Activated CD4-positive, alpha-beta T cell treated with anti-CD3 and anti-CD28 coated beads, Interleukin-2, Interleukin-6, amounts not matched to agents 100 ng/mL and 50 ng/mL, durations not matched to agents 16 hours and 8 hours (primary cell): ENCODE data around the gene P2RX1.
"Not testable (repeated sequence)": the region's sequence is repeated elsewhere in the genome, so short reads cannot be mapped to it uniquely, and the experiment has no call there.

ENCODE experiments used
- DNase-seq: peaks from one replicate; pipeline ENCODE4 v3.0.0-alpha.2; 2020

The P2RX1 gene

DNA sequence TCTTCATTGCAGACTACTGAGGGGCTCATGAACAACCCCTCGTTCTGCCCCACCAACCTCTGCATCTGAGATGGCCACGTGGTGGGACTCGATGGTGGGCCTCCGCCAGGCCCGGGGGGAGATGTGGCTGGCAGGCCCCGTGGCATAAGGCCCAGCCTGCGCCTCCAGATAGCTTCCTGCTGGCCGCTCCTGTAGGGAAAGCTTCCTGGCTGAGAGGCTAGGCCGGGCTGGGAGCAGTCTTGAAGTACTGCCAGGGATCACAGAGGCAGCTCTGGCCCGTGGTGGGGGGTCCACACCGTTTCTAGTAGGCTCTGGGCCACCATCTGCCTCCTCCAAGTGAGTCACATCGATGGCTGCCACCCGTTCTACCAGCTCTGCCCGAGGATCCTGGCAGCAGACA, 31.0 kb downstream of the P2RX1 start:
- DNase-seq: no peak

DNA sequence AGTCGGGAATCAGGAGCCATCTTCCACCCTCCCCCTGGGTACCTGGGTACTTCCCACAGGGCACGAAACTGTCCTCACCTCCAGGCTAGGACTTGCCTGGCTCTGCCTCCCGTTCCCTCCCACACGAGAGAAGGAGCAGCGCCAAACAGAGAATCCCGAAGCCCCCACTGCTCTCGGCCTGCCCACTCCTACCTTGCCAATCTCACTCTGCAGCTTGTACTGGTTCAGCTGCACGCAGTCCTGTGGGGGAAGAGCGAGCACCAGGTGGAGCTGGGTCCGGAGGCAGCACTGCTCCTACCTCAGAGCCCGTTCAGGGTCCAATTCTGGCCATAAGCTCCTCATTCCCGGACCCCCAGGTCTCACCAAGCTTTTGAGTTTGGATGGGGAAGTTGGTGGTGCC, 32.1 kb downstream of the P2RX1 start:
- DNase-seq: no peak

DNA sequence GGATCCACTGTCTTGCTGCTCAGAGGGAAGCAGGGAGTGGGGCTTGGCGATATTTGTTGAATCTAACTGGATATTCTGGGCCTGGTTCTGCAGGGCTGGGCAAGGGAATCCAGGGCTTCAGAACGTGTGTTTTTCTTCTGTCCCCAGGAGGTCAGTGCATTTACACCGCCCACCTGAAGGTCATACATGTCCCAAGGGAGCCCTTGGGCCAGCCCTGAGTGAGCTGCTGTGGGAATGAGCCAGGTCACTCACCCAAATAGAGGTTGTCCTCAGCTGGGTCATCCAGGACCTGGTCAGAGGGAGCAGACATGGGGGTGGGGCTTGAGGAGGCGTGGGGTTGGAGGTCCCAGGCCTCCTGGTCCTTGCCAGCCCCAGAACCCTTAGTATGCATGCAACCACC, 34.0 kb downstream of the P2RX1 start:
- no peak for DNase-seq

DNA sequence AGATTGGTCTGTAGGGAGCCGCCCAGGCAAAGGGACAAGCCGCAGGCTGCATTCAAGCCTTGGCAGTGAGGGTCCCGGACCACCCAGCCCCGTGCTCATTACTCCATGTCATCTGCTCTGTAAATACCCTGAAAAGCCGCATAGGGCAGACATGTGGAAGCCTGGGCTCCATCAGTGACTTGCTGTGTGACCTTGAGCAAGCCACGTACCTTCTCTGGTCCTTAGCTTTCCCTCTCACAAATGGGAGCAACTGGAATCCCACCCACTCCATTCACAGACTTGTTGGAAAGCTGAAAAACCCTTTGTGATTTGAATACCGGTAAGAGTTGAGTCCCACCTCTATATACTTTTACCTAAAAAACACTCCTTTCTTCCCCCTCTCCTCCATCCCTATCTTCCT, 35.3 kb downstream of the P2RX1 start:
- DNase-seq: no peak

DNA sequence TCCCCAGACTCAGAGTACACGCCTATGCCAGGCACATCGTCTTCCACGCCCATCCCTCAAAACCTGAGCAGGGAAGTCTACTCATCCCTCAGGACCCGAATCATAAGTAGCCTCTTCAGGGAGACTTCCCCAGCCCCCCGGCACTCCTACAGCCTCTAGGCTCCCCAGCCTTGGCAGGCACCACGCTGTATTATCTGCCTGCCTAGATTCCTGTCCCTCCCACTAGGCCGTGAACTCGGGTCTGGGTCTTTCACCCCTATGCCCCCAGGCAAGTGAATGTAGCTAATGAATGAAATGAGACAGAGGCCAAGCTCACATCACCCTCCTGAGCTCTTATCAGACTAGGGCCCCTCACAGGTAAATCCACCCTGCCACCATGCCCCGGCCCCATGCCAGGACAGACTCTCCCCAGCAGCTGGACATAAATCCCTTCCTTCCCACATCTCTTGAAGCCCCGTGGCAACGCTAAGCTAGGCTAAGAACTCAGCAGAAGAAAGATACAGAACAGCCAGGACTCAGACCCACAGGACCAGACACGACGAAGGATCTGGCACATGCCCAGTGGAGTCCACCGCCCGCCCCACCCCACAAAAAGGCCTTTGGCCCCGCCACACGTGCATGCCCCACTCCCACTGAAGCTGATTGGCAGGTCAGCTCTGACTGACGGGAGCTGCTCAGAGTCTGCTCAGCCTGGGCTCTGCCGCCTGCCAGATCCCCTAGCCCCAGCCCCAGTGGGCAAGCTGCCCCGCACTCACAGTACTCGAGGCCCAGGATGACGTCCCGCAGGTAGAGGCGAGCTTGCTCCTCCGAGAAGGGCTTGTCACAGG, 36.5 kb downstream of the P2RX1 start:
- no peak for DNase-seq

DNA sequence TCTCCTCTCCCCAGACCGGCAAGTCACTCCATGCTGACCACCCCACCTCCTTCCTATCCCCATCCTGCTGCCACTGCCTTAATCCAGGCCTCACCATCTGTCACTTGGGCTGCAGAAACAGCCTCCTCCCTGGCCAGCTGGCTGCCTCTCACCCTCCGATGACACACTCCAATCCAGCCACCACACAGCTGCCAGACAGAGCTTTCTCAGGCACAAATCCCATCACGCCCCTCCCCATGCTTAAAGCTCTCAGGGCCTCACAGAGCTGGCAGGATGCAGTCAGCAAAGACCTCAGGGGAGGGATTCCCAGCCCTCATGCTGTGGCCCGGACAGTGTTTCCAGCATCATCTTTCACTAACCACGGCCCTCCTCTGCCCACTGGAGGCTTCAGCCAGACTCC, 37.1 kb downstream of the P2RX1 start:
- DNase-seq: no peak

DNA sequence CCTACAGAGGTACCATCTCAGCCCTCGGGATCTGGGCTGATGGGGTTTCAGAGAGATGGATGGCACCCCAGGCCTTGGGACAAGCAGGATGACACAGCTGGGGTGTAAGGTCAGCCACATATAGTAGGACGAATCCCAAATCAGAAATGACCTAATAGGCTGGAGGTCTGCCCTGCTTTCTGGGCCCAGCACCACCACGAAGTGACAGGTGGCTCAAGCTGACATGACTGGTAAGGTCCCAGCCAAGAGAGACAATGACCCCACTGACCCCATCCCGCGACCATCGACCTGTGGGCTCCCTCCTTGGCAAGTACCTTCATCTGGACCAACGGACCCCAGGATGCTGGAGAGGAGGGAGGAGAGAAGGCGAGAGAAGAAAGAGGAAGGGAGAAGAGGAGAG, 39.0 kb downstream of the P2RX1 start:
- no peak for DNase-seq

DNA sequence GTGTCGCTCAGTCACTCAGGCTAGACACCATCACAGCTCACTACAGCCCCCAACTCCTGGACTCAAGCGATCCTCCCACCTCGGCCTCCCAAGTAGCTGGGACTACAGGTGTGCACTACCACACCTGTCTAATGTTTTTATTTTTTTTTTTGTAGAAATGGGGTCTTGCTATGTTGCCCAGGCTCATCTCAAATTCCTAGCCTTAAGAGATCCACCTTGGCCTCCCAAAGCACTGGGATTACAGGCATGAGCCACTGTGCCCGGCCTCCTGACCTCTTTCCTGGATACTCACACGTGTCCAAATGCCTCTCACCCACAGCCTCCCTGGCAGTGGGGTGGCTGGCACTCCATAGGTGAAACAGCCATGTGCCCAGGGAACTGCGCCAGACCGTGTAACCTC, 40.9 kb downstream of the P2RX1 start:
- DNase-seq: no peak

DNA sequence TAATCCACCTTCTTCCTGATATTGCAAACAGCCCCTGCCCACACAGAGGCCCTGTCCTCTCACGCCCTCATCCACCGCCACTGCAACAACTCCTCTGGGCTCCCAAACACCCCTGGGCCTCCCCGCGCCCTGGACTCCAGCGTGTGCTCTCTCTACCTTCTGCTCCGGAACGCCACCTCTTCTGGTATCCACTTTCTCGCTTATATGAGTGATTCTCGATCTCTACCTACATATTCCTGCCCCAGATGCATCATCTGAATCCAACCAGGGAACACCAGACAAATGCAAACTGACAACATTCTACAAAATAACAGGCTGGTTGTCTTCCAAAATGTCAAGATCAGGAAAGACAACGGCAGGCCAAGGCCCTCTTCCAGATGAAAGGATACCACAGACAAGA, 42.4 kb downstream of the P2RX1 start:
- DNase-seq: no peak

DNA sequence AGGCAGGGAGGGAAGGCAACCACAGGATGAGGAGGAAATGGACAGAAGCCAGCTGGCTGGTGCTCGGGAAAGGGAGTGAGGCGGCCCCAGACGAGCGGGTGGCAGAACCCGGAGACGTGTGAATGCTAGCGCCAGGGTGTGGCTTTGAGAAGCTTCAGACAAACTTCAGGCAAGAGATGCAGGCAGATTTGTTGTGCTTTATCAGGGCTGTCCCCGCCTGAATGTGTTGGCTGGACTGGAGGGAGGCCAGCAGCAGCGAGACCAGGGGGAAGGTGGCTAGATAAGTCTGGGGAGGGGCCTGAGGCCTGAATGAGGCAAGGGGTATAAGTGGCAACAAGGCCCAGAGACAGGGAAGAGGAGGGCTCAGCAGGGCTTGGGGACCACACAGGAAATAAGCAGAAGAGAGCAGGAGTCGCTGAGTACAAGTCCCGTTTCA, 45.4 kb downstream of the P2RX1 start:
- DNase-seq: no peak

DNA sequence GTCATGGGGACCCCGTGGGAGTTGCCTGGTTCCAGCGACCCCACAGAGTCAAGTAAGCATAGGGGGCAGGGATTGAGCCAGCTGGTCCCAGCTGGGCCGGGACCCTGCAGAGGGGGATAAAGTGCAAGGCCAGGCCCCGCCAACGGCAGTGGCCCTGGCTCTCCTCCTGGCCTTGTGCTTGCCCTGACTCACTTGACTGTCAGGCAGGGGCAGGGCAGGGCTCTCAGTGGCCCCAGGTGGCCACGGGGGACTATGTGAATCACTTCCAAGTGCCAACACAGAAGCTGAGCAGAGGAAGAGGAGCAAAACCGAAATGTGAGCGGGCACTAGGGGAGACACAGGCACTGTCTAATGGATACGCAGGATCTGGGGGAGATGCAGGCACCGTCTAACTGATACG, 48.7 kb downstream of the P2RX1 start:
- no peak for DNase-seq

DNA sequence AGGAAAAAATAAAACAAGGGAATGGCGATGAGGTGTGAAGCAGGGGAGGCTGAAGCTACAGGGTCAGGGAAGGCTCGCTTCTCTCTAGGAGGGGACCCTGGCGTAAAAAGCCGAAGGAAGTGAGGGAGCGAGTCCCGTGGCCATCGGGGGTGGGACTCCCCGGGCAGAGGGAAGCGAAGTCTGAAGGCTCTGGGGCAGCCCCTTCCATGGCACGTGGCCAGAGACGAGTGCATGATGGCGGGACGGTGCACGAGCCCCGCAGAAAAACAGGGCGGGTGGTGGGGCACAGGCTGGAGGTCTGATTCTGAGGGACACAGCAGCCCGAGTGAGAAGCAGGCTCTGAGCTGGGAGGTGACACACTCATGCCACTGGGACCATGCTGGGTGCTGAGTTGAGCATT, 49.2 kb downstream of the P2RX1 start:
- DNase-seq: no peak

DNA sequence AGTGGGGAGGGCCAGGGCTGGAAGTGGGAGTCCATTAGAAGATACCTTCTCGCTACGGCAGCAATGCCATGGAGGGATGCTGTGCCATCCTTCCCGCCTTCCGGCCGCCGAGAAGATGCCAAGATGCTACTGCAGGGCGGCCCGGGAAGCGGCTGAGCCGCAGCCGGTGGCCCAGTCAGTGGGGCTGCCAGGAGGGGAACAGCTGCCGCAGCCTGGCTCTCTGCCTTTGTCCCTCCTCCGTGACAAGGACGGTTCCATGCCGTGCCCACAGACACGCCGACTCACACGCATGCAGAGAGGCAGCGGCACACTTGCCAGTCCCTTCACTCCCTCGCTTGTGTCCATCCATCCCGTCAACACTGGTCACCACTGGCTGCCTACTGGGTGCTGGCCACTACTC, 50.0 kb downstream of the P2RX1 start:
- no peak for DNase-seq

DNA sequence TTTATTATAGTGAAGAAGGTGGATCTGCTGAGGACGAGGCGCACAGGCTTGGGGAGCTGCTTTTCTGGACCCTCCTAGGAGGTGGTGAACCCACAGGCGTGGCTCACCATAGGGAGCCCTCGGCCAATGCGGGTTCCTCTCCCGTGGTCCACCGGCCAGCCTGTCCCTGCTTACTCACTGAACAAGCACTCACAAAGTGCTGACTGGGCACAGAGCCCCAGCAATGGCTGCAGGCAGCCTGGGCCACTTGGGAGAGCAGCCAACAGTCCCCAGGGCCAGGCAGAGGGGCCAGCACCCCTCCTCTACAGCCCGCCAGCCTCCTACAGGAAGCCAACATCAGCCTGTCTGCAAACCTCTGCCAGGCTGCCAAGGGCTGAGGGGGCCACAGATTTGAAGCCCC, 51.1 kb downstream of the P2RX1 start:
- DNase-seq: no peak

DNA sequence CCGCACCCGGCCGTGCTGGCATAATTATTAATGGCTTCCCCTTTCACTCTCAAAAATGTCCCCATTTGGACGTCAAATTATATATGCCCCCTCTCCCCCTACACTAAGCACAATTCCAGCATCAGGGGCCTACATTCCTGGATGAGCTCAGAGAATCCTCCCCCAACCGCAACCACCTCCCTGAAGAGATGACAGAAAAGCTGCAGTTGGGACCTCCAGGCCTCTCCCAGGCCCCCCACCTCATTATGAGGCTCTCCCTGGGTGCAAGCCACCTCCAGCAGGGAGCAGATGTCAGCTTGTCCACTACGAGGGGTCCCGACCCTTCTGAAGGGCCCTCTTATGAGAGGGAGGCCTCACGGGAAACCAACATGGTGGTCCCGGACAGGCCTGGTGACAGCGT, 51.7 kb downstream of the P2RX1 start:
- DNase-seq: no peak

DNA sequence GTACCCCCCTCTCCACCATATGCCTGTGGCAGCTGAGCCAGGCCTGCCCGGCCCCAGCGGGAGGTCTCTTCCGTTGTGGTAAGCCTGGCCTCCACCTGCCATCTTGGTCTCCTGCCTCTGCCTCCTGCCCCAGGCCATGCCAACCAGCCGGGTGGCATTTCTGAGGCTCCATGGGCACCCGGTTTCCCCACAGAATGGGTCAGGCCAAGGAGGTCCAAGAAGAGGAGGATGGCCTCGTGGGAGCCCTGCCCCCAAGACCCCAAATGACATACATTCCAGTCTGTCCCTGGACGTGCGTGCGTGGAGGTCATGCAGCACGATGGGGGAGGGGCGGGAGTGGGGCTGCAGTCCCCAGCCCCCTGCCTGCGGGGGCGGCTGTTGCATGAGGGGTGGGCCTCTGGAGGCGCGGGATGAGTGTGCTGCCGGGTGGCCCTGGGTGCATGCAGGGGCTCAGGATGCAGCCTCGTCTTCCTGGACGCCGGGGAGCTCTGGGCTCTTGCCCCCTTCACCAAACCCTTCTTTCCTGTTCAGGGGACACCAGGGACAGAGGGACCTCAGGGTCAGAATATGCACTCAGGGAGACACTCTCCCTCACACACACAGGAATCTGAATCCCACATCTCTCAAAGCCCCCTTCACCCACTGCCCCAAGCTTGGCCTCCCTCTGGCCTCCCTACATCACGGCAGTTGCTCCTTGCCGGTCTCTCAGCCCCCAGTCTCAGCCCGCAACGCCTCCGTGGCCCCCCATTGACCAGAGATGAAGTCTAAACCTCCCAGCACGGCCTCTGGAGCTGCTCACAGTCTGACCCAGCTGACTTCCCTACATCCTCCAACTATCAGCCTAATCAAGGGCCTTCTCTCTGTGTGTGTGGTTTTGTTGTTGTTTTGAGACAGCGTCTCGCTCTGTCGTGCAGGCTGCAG, 54.2 kb downstream of the P2RX1 start:
- DNase-seq: no peak

DNA sequence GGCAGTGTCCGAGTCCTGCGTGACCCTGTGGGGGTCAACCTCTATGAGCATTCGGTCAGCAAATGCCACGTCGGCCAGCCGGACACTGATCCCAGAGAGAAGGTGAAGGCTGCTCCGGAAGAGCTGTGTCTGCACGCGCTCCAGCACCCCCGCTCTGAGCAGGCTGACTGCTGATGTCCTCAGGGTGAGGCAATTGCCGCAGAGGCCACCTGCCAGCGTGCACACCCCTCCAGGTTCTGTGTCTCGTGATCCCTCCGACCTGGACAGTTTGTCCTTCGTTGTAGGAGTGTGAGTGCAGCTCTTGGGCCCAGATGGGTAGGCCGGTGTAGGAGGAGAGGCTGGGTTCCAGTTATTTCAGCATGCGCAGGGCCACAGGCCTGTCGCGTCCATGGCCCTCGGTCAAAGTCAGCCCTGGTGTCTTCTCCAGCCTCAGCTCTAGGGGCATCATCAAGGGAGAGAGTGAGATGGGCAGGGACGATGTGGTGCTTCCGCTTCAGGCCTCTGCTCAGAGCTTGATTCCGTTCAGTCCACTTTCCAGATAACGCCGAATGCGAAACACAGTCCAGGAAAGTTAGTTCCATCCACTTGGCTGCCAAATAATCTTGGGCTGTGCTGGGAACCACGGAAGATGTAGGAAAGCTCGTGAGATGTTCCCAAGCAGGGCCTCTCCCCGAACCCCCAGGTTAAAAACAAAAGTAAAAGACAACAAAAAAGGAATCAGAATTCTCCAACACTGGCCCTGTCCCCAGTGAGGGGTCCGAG, 55.1 kb downstream of the P2RX1 start:
- DNase-seq: no peak

DNA sequence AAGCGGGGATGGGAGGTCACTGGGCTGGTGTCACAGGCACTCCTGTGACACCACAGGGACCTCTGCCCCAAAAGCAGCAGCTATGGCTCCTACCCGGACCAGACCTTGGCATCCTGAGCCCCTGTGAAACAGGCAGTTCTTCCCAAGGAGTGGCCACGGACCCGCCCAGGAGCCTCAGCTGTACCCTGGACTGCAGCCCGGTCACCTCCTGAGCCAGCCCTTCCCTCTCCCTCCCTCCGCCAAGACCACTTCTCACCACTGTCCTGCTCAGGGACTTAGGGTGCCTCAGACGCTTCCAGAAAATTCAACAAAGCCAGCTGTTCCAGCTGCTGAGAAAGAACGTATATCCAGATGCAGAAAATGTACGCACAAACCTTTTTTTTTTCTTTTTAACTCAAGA, 56.3 kb downstream of the P2RX1 start:
- DNase-seq: no peak

DNA sequence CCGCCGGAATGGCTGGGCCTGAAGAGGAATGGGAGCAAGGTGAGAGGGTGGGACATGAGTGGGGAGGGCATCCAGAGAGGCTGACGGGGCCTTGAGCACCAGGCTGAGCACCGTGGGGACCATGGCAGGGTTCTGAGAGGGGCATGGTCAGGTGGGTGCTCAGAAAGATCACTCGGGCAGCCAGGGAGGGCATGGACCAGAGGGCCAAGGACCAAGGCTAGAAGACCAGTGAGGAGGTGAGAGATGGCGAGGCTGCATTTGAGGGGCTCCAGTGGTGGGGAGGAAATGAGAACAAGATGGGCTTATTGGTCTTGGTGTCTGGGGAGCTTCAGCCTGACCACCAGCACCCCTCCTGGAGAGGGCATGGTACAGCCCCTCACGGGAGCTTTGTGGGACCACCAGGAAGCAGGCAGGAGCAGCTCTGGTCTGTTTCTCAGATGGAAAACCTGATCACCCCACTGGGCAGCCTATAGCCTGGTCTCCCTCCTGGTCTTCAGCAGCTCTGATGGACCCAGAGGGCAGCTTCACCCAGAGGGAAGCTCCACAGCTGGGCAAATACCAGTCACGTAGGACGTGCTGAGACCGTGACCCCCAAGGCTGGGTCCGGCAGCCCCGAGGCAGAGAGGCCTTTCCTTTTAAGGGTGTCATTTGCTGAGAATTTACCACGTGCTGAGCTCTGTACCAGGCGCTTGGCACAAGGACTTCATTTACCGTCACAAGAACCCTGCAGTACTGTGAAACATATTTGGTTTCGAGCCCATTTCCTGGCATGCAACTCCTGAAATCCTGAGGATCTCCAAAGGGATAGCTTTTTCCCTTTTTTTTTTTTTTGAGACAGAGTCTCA, 58.8 kb downstream of the P2RX1 start:
- no peak for DNase-seq

DNA sequence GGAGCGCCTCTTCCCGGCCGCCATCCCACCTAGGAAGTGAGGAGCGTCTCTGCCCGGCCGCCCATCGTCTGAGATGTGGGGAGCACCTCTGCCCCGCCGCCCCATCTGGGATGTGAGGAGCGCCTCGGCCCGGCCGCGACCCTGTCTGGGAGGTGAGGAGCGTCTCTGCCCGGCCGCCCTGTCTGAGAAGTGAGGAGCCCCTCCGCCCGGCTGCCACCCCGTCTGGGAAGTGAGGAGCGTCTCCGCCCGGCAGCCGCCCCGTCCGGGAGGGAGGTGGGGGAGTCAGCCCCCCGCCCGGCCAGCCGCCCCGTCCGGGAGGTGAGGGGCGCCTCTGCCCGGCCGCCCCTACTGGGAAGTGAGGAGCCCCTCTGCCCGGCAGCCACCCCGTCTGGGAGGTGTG, 62.1 kb downstream of the P2RX1 start:
- DNase-seq: not testable (repeated sequence)

DNA sequence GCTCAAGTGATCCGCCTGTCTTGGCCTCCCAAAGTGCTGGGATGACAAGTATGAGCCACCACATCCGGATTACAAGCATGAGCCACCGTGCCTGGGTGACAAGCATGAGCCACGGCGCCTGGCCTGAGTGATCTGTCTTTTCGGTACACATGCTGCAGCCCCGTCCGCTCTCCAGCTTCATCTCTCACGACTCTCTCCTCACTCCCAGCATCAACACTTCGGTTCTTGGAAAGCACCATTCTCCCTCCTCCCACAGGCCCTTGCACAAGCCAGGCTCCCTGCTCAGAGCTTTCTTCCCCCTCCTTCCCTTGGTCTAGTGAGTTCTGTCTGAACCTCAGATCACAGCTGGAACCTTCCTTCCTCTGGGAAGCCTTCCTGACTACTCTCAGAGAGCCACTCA, 63.7 kb downstream of the P2RX1 start:
- no peak for DNase-seq

DNA sequence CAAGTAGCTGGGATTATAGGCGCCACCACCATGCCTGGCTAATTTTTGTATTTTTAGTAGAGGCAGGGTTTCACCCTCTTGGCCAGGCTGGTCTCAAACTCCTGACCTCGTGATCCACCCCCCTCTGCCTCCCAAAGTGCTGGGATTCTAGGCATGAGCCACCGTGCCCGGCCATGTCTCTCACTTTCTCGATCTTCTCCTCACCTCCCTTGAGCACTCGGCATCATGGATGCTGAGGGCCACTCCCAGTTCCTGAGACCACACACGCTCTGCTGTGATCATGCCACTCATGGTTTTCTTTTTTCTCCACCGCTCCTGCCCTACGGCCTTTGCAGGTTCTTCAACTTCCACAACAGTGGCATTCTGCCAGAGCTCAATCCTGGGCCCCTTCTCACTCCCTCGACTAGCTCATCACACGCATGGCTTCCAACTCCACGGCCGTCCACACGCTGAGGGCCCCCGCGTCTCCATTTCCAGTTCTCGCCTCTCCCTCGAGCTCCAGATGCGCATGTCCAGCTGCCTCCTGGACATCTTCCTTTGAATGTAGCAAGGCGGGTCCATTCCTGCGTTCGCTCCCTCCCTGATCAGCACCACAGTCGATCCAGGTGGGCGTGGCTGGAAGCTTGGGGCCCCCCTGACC, 64.7 kb downstream of the P2RX1 start:
- DNase-seq: no peak
